NCI-H1436 treated with DMSO at 0.1 percent for 48 hours (cell line): ENCODE measurements around the gene PTPN7.
A peak's percentile ranks its signal among the peaks of the same experiment; 100 is the strongest.

Experiments used
- DNase-seq: peaks from one replicate; lab custom pipeline; 2025; lab: John Stamatoyannopoulos, UW

The PTPN7 gene

GRCh38 chr1:202105571-202106339 lies 54.6 kb downstream of the PTPN7 start:
- peak; percentile 96 for DNase-seq

- DNase-seq: no peak
Measured at GRCh38 chr1:202104073-202104472, 56.3 kb downstream of the PTPN7 start.

- no peak for DNase-seq
Measured at GRCh38 chr1:202101184-202101583, 59.2 kb downstream of the PTPN7 start.
